KG1 (cell line): ENCODE results near the gene OFD1.
"Not testable (repeated sequence)": the region's sequence is repeated elsewhere in the genome, so short reads cannot be mapped to it uniquely, and the experiment has no call there.

Experiments
- DNase-seq: peaks from one replicate; lab custom pipeline; 2025; lab: John Stamatoyannopoulos, UW

The OFD1 gene

GRCh38 chrX:13703589-13703988 is 31.0 kb upstream of the OFD1 start:
- DNase-seq = no peak

- DNase-seq = no peak
Observed at GRCh38 chrX:13711141-13711540, 23.4 kb upstream of the OFD1 start.

- no peak for DNase-seq
Observed at GRCh38 chrX:13716455-13716854, 18.1 kb upstream of the OFD1 start.

GRCh38 chrX:13716905-13717304 is 17.6 kb upstream of the OFD1 start:
- DNase-seq = no peak

- DNase-seq = no peak
Observed at GRCh38 chrX:13717700-13718472, 16.7 kb upstream of the OFD1 start.

GRCh38 chrX:13719192-13719856 is 15.2 kb upstream of the OFD1 start:
- DNase-seq = no peak

- DNase-seq = no peak
Observed at GRCh38 chrX:13721371-13721770, 13.2 kb upstream of the OFD1 start.

- DNase-seq = no peak
Observed at GRCh38 chrX:13721819-13722519, 12.6 kb upstream of the OFD1 start.

- not testable (repeated sequence) for DNase-seq
Observed at GRCh38 chrX:13724878-13725277, 9.7 kb upstream of the OFD1 start.

- DNase-seq = not testable (repeated sequence)
Observed at GRCh38 chrX:13726583-13726982, 8.0 kb upstream of the OFD1 start.

GRCh38 chrX:13730523-13730922 is 4.0 kb upstream of the OFD1 start:
- DNase-seq = not testable (repeated sequence)

GRCh38 chrX:13732246-13733067 is 2.1 kb upstream of the OFD1 start:
- no peak for DNase-seq

- no peak for DNase-seq
Observed at GRCh38 chrX:13733506-13733905, 1.0 kb upstream of the OFD1 start.

GRCh38 chrX:13741695-13742094 is 7.1 kb downstream of the OFD1 start:
- DNase-seq = no peak

GRCh38 chrX:13742397-13743176 is 8.0 kb downstream of the OFD1 start:
- no peak for DNase-seq

GRCh38 chrX:13747836-13748235 is 13.3 kb downstream of the OFD1 start:
- no peak for DNase-seq

GRCh38 chrX:13748486-13748885 is 13.9 kb downstream of the OFD1 start:
- DNase-seq = no peak

- DNase-seq = peak; percentile 7
Observed at GRCh38 chrX:13750204-13750603, 15.7 kb downstream of the OFD1 start.

- no peak for DNase-seq
Observed at GRCh38 chrX:13750812-13751211, 16.3 kb downstream of the OFD1 start.

- DNase-seq = no peak
Observed at GRCh38 chrX:13752141-13752540, 17.6 kb downstream of the OFD1 start.

GRCh38 chrX:13752646-13753045 is 18.1 kb downstream of the OFD1 start:
- DNase-seq = no peak
